ENCODE data around the gene GGCX. TPM values are rescaled to one million over a fixed set of nuclear protein-coding genes. Genes with fewer than 3 reads are reported as not detected.
A peak's percentile ranks its signal among the peaks of the same experiment; 100 is the strongest.

GGCX gene
- total and polyA plus RNA-seq, 2 of the 13 experiments (the other 11 are each of a cell fraction or from before 2014, with no cell fraction given) = 72.5 to 103 TPM

- TF ChIP-seq ERF (CRISPR knock-in tag; IDR thresholded peaks at IDR 0.05) (no peak), PHF21A (CRISPR knock-in tag; IDR thresholded peaks at IDR 0.05) (peak; percentile 35; the same call in 1 of the 2 replicates), ZNF143 (CRISPR knock-in tag; IDR thresholded peaks at IDR 0.05) (no peak), ZNF446 (CRISPR knock-in tag; IDR thresholded peaks at IDR 0.05) (no peak), ZNF629 (CRISPR knock-in tag; conservative IDR thresholded peaks at IDR 0.05) (no peak), RXRB (CRISPR knock-in tag; IDR thresholded peaks at IDR 0.05; ENCODE audit: borderline replicate concordance) (0 out of 2 replicates have a peak, but pooled peaks have one; percentile 47), ZNF776 (CRISPR knock-in tag; IDR thresholded peaks at IDR 0.05) (no peak), CEBPG (CRISPR knock-in tag; IDR thresholded peaks at IDR 0.05) (no peak), ZNF670 (CRISPR knock-in tag; IDR thresholded peaks at IDR 0.05; ENCODE audit: borderline replicate concordance) (no peak), KLF15 (CRISPR knock-in tag; IDR thresholded peaks at IDR 0.05; ENCODE audit: borderline replicate concordance) (peak; percentile 39; the same call in 1 of the 2 replicates), ADNP (CRISPR knock-in tag; IDR thresholded peaks at IDR 0.05) (no peak), MTF2 (CRISPR knock-in tag; IDR thresholded peaks at IDR 0.05; ENCODE audit: borderline replicate concordance) (no peak), RBFOX2 (IDR thresholded peaks at IDR 0.05; ENCODE audit: low read depth, low read length) (no peak), ZBTB7A (CRISPR knock-in tag; IDR thresholded peaks at IDR 0.05) (peak; percentile 28; the same call in 1 of the 2 replicates), SOX6 (IDR thresholded peaks at IDR 0.05) (no peak), SOX6 (CRISPR knock-in tag; IDR thresholded peaks at IDR 0.05) (peak; percentile 83), DBP (CRISPR knock-in tag; IDR thresholded peaks at IDR 0.05; ENCODE audit: not compliant biosample characterization) (no peak), ZNF792 (CRISPR knock-in tag; IDR thresholded peaks at IDR 0.05) (peak; percentile 100), NFIC (IDR thresholded peaks at IDR 0.05; ENCODE audit: low read length) (0 out of 2 replicates have a peak, but pooled peaks have one; percentile 23), ZKSCAN5 (CRISPR knock-in tag; IDR thresholded peaks at IDR 0.05) (no peak), KAT7 (CRISPR knock-in tag; IDR thresholded peaks at IDR 0.05; ENCODE audit: borderline replicate concordance) (no peak)
- TF ChIP-seq, protein P1, sequence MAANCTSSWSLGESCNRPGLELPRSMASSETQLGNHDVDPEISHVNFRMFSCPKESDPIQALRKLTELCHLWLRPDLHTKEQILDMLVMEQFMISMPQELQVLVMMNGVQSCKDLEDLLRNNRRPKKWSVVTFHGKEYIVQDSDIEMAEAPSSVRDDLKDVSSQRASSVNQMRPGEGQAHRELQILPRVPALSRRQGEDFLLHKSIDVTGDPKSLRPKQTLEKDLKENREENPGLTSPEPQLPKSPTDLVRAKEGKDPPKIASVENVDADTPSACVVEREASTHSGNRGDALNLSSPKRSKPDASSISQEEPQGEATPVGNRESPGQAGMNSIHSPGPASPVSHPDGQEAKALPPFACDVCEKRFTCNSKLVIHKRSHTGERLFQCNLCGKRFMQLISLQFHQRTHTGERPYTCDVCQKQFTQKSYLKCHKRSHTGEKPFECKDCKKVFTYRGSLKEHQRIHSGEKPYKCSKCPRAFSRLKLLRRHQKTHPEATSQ (CRISPR knock-in tag; IDR thresholded peaks at IDR 0.05; ENCODE audit: borderline replicate concordance) = peak; percentile 93; the same call in 1 of the 2 replicates
- TF ChIP-seq, protein P2, sequence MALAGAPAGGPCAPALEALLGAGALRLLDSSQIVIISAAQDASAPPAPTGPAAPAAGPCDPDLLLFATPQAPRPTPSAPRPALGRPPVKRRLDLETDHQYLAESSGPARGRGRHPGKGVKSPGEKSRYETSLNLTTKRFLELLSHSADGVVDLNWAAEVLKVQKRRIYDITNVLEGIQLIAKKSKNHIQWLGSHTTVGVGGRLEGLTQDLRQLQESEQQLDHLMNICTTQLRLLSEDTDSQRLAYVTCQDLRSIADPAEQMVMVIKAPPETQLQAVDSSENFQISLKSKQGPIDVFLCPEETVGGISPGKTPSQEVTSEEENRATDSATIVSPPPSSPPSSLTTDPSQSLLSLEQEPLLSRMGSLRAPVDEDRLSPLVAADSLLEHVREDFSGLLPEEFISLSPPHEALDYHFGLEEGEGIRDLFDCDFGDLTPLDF (CRISPR knock-in tag; IDR thresholded peaks at IDR 0.05) = no peak
- TF ChIP-seq, protein P3, sequence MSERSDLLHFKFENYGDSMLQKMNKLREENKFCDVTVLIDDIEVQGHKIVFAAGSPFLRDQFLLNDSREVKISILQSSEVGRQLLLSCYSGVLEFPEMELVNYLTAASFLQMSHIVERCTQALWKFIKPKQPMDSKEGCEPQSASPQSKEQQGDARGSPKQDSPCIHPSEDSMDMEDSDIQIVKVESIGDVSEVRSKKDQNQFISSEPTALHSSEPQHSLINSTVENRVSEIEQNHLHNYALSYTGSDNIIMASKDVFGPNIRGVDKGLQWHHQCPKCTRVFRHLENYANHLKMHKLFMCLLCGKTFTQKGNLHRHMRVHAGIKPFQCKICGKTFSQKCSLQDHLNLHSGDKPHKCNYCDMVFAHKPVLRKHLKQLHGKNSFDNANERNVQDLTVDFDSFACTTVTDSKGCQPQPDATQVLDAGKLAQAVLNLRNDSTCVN (CRISPR knock-in tag; IDR thresholded peaks at IDR 0.05; ENCODE audit: borderline replicate concordance) = peak; percentile 67; the same call in 1 of the 2 replicates
- TF ChIP-seq, protein P4, sequence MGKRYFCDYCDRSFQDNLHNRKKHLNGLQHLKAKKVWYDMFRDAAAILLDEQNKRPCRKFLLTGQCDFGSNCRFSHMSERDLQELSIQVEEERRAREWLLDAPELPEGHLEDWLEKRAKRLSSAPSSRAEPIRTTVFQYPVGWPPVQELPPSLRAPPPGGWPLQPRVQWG (CRISPR knock-in tag; IDR thresholded peaks at IDR 0.05; ENCODE audit: borderline replicate concordance, low read depth) = no peak
- TF ChIP-seq, protein P5, sequence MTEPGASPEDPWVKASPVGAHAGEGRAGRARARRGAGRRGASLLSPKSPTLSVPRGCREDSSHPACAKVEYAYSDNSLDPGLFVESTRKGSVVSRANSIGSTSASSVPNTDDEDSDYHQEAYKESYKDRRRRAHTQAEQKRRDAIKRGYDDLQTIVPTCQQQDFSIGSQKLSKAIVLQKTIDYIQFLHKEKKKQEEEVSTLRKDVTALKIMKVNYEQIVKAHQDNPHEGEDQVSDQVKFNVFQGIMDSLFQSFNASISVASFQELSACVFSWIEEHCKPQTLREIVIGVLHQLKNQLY (CRISPR knock-in tag; IDR thresholded peaks at IDR 0.05) = no peak
Measured at GRCh38 chr2:85558160-85558559, 3.1 kb downstream of the GGCX start (continued).

All from HepG2 (cell line).